Measurements from ENCODE around the gene IRF2BPL.

Gene IRF2BPL

GRCh38 chr14:77028384-77029231 is at the start of gene IRF2BPL:
TSS of gene IRF2BPL (minus strand) at chr14:77028708. CDS start at chr14:77027792, 916 bp downstream.
- DNase-seq (ENCODE audit: low spot score) = peak; percentile 93

- DNase-seq (ENCODE audit: low spot score) = no peak
Measured at GRCh38 chr14:77077040-77077439, 48.5 kb upstream of the IRF2BPL start.

GRCh38 chr14:77076113-77076631 is 47.7 kb upstream of the IRF2BPL start:
- no peak for DNase-seq (ENCODE audit: low spot score)

DNA sequence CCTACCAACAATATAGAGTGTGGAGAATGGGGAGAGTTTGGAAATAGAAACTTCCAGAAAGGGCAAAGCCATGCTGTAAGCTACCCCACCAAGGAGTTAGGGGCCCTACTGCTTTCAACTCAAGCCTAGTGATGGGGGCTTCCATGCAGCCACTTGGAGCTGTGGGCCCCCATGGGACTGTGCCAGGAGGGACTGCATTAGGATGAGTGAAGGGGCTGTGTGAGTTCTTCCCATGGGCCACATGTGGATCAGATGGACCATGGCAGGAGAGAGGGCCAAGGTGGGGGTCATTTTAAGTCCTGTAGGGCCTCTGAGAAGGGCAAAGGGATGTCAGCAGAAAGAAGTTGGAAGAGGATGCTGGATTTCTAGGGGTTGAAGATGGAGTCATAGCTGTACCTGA is 46.5 kb upstream of the IRF2BPL start:
- no peak for DNase-seq (ENCODE audit: low spot score)

DNA sequence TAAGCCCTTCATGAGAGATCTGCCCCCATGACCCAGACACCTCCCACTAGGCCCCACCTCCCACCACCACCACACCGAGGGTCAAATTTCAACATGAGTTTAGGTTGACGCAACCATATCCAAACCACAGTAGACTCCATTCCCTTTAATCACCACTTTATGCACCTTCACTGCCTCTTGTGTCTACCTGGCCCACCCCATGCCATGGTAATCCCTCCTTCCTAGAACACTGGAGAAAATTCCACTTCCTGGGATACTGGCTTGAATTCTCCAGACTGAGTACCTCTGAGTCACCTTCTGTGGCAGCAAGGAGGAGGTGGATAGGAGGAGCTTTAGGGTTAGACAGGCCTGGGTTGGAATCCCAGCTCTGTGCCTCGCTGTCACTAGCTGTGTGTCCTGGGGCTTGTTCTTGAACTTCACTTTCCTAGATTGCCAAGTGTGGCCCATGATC is 43.5 kb upstream of the IRF2BPL start:
- DNase-seq (ENCODE audit: low spot score) = no peak

GRCh38 chr14:77069551-77069950 is 41.0 kb upstream of the IRF2BPL start:
- DNase-seq (ENCODE audit: low spot score) = no peak

DNA sequence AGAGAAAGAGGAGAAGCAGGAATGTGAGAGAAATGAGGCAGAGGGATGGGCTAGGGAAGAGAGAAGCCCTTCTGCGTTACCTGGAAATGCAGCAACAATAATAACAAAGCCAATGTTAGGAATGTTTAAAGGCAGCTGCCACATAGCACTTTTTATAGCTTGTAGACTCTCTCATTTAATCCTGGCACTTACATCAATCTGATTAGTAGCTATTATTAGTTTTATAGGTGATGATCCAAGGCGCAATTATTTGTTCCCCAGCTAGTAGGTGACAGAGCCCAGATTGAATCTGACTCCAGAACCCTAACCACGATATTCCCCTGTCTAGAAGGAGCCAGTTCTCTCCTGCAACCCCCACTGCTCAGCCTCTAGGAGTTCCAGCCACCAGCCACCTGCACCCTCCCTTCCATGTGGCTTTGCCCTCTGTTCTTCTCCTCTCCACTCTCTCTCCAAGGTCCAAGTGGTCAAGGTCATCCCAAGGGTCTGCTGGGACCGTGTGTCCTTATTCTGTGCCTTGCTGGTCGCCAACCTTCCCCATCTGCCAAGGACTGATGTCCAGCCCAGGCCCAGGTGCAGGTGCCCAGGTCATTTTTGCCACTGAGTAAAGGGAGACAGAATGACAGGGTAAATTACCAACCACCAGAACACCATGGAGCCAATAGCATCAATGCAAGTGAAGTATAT is 40.2 kb upstream of the IRF2BPL start:
- no peak for DNase-seq (ENCODE audit: low spot score)

DNA sequence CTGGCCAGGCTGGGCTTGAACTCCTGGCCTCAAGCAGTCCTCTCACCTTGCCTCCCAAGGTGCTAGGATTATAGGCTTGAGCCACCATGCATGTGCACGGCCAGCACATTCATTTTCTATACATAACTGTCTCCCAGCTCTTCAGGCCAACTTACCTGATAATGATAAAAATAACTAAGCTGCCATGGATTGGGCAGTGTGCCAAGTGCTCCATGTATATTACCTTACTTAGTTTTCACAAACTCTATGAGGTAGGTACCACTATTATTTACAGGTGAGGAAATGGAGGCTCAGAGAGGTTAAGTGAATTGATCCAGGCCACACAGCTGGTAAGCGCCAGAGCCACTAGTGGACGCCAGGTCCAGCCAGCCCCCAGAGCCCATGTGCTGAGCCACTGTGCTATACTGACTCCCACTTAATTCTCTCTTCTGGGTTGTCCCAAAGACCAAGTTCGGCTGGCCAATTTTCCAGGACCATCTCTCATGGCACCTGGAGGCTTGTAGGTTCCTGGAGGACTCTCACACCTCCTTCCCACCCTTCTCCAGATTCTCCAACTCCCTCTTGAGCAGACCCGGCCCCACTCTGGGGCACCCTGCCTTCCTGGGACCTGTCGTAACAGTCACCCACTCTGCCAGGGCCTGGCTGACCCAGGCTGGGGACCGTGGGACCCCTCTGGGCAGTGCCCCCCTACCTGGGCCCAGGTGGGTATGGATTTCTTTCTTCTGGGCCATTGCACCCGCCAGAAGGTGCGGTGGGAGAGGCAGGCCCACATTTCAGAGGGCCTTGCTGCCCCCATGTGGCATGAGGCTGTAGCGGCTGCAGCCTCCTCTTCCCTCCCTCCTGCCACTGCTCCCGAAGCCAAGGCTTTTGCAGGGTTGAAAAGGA is 39.4 kb upstream of the IRF2BPL start:
- peak; percentile 45 for DNase-seq (ENCODE audit: low spot score)

GRCh38 chr14:77066578-77067172 is 38.2 kb upstream of the IRF2BPL start:
- no peak for DNase-seq (ENCODE audit: low spot score)

- no peak for DNase-seq (ENCODE audit: low spot score)
Measured at GRCh38 chr14:77065851-77066577, 37.5 kb upstream of the IRF2BPL start.

- no peak for DNase-seq (ENCODE audit: low spot score)
Measured at GRCh38 chr14:77064521-77065178, 36.1 kb upstream of the IRF2BPL start.

GRCh38 chr14:77063571-77064171 is 35.2 kb upstream of the IRF2BPL start:
- DNase-seq (ENCODE audit: low spot score) = no peak

DNA sequence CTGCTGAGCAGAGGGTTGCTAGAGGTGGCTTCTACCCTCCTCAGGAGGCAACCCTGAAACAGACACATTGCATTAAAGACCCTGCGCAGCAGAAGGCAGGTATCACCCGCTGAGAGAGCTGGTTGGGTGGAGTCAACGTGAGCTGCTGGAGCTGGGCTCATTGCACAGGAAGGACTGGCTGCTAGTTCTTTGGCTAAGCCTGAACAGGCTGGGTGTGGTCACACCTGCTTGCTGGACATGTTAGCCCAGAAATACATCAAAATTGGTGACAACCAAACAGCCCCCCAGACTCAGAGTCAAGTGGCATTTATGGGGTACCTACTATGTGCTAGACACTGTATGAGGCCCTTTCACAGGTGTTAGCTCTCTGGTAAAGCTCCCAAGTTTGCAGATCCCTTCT is 33.8 kb upstream of the IRF2BPL start:
- DNase-seq (ENCODE audit: low spot score) = no peak

GRCh38 chr14:77061630-77062257 is 33.2 kb upstream of the IRF2BPL start:
- no peak for DNase-seq (ENCODE audit: low spot score)

DNA sequence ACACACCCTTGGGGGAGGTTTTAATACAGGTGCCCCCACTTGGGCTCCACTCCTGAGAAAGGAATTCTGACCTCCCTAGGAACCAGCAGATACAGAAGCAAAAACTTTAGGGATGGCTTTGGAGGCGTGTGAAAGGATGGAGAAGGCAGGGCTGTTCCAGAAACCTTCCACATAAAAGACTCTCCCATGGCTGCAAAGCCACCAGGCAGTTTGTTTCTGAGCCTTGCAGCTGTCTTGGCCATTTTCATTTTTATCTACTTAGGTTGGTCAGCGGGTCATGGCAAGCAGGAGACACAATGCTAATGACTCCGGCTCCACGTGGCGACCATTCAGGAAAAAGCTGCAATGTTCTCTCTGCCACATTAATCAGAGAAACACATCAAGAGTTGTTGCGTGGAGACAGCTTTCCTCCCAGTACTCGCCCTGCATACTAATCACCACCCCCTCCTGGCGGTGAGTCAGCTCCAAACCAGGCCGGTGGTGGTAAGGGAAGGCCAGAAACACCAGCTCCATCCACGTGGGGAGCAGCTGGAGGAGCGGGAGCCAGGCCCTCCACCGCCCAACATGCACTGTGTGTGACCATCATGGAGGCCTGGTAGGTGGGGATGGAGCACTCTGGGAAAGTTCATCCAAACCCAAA is 30.9 kb upstream of the IRF2BPL start:
- no peak for DNase-seq (ENCODE audit: low spot score)

DNA sequence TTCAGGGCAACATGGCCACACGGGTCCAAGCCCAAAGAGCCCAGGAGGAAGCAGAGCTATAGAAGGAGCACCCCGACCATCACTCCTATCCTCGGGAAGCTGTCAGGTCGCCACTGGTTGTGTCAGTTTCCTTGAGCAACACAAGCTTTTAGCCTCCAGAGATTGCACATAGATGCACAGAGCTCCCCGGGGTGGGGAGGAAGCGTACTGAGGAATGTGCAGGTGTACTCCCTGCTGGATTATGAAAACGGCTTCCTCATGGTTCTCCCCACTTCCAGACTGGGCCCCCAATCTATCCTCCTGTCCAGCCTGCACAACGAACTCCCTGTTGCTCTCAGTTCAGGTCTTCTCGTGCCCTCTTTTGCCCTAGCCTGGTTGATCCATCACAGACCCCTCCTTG is 30.3 kb upstream of the IRF2BPL start:
- no peak for DNase-seq (ENCODE audit: low spot score)

DNA sequence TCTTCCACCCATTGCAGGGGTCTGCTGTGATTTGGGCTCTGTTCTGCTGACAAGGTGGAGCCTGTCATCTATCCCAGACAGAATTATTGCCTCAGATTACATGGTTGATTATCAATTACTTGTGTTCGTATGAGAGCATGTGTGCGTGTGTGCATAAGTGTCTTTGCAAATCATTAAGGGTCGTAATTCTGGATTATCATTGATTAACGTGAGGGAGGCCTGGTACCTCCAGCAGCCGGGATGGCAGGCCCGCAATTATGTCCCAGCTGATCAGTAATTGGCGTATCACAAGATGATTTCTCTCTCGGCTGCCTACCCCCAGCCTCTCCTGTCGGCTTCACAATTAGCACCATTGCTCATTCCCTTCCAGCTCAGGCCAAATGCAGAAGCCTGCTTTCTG is 29.6 kb upstream of the IRF2BPL start:
- no peak for DNase-seq (ENCODE audit: low spot score)

DNA sequence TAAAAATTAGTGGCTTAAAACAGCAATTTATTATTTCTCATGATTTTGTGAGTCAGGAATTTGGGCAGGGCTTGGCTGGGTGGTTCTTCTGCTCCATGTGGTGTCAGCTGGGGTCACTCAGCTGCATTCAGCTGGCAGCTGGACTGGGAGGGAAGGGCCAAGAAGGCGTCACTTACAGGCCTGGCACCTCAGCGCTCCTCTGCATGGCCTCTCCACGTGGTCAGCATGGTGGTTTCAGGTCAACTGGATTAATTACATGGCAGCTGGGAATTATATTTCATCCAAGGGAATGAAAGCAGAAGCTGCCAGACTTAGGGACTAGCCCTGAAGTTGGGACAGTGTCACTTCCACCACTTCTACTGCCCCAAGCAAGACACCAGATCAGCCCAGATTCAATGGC is 27.5 kb upstream of the IRF2BPL start:
- DNase-seq (ENCODE audit: low spot score) = no peak

DNA sequence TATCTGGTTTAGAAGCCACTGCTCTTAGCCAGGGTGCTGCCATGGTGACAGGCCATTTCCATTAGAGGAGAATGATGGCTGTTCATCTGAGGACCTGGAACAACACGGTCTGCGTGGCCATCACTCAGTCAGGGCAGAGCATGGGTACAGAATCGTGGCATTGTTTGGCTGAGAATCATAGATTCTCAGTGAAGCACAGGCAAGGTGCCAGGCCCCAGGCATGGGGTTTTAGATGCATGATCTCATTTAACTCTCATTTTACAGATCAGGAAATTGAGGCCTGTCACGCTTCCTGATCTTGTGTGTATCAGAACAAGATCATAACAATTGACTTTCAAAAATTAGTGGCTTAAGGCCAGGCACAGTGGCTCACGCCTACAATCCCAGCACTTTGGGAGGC is 26.8 kb upstream of the IRF2BPL start:
- DNase-seq (ENCODE audit: low spot score) = no peak
